H9 (cell line): ENCODE data around the gene KLHL1. TPM values are rescaled to one million over a fixed set of nuclear protein-coding genes. Genes with fewer than 3 reads are reported as not detected.

Source experiments
- DNase-seq: peaks from one replicate; pipeline ENCODE4 v3.0.0-alpha.2; 2017
- H2AFZ ChIP-seq: one replicate; pipeline ENCODE4 v1.6.1; 2013; ENCODE audit warnings: mild to moderate bottlenecking, low read length, control low read depth, moderate library complexity
- H2AK5ac ChIP-seq: 2 replicates; pipeline ENCODE4 v1.6.1; 2013; ENCODE audit warnings: low read length, control low read depth, mixed read lengths; ENCODE audit not compliant: insufficient read length
- H2BK120ac ChIP-seq: one replicate; pipeline ENCODE4 v1.6.1; 2013; ENCODE audit warnings: low read depth, mild to moderate bottlenecking, low read length, control low read depth, inconsistent platforms; ENCODE audit not compliant: poor library complexity, severe bottlenecking
- H2BK12ac ChIP-seq: 2 replicates; pipeline ENCODE4 v1.6.1; 2013; ENCODE audit warnings: low read length, control low read depth, mixed read lengths, low read depth; ENCODE audit not compliant: insufficient read length
- H2BK15ac ChIP-seq: 2 replicates; pipeline ENCODE4 v1.6.1; 2013; ENCODE audit warnings: low read depth, low read length, control low read depth
- H2BK20ac ChIP-seq: one replicate; pipeline ENCODE4 v1.6.1; 2013; ENCODE audit warnings: low read depth, mild to moderate bottlenecking, low read length, control low read depth, inconsistent platforms; ENCODE audit not compliant: poor library complexity, severe bottlenecking
- H2BK5ac ChIP-seq: 2 replicates; pipeline ENCODE4 v1.6.1; 2013; ENCODE audit warnings: low read length, control low read depth, mixed read lengths; ENCODE audit not compliant: insufficient read length
- H3K14ac ChIP-seq: 2 replicates; pipeline ENCODE4 v1.6.1; 2013; ENCODE audit warnings: low read length, control low read depth; ENCODE audit not compliant: insufficient read depth
- H3K18ac ChIP-seq: 2 replicates; pipeline ENCODE4 v1.6.1; 2013; ENCODE audit warnings: low read depth, mild to moderate bottlenecking, mixed read lengths, low read length, control low read depth; ENCODE audit not compliant: insufficient read length
- H3K23ac ChIP-seq: 2 replicates; pipeline ENCODE4 v1.6.1; 2013; ENCODE audit warnings: low read length, control low read depth, mixed read lengths, low read depth; ENCODE audit not compliant: insufficient read length
- H3K23me2 ChIP-seq: 2 replicates; pipeline ENCODE4 v1.6.1; 2013; ENCODE audit warnings: low read depth, mild to moderate bottlenecking, mixed read lengths, low read length, control low read depth; ENCODE audit not compliant: insufficient read length, poor library complexity, severe bottlenecking
- H3K27ac ChIP-seq: 2 replicates; pipeline ENCODE4 v1.5.1; 2013; ENCODE audit warnings: low read length, control low read depth, mixed read lengths, low read depth; ENCODE audit not compliant: insufficient read length
- H3K27me3 ChIP-seq: 2 replicates; pipeline ENCODE4 v1.6.1; 2013; ENCODE audit warnings: low read length, control low read depth, inconsistent platforms; ENCODE audit not compliant: insufficient read depth
- H3K4ac ChIP-seq: 2 replicates; pipeline ENCODE4 v1.6.1; 2013; ENCODE audit warnings: low read depth, mild to moderate bottlenecking, control low read depth, inconsistent platforms, low read length, moderate library complexity
- H3K4me1 ChIP-seq: 2 replicates; pipeline ENCODE4 v1.6.1; 2013; ENCODE audit warnings: low read length, control low read depth, inconsistent platforms; ENCODE audit not compliant: insufficient read depth
- H3K4me2 ChIP-seq: 2 replicates; pipeline ENCODE4 v1.6.1; 2013; ENCODE audit warnings: low read length, control low read depth, mixed read lengths; ENCODE audit not compliant: insufficient read length, insufficient read depth
- H3K56ac ChIP-seq: 2 replicates; pipeline ENCODE4 v1.6.1; 2013; ENCODE audit warnings: low read depth, mild to moderate bottlenecking, mixed read lengths, low read length, control low read depth; ENCODE audit not compliant: insufficient read length
- H3K79me1 ChIP-seq: 2 replicates; pipeline ENCODE4 v1.6.1; 2013; ENCODE audit warnings: low read depth, mild to moderate bottlenecking, moderate library complexity, low read length, control low read depth, inconsistent platforms; ENCODE audit not compliant: insufficient read depth, poor library complexity, severe bottlenecking
- H3K79me2 ChIP-seq: 2 replicates; pipeline ENCODE4 v1.6.1; 2013; ENCODE audit warnings: low read length, control low read depth, inconsistent platforms; ENCODE audit not compliant: insufficient read depth
- H3K9ac ChIP-seq: 2 replicates; pipeline ENCODE4 v1.6.1; 2013; ENCODE audit warnings: low read length, control low read depth, mixed read lengths; ENCODE audit not compliant: insufficient read length; ENCODE audit errors: extremely low read depth
- H3K9me3 ChIP-seq: one replicate; pipeline ENCODE4 v1.6.1; 2013; ENCODE audit warnings: low read depth, low read length, inconsistent platforms; ENCODE audit not compliant: control insufficient read depth
- H3T11ph ChIP-seq: one replicate; pipeline ENCODE4 v1.6.1; 2013; ENCODE audit warnings: mild to moderate bottlenecking, low read length, control low read depth, inconsistent platforms
- H4K20me1 ChIP-seq: one replicate; pipeline ENCODE4 v1.6.1; 2013; ENCODE audit not compliant: control insufficient read depth, insufficient read length, insufficient read depth
- H4K5ac ChIP-seq: 2 replicates; pipeline ENCODE4 v1.6.1; 2013; ENCODE audit warnings: low read depth, mild to moderate bottlenecking, mixed read lengths, low read length, control low read depth; ENCODE audit not compliant: insufficient read length
- H4K8ac ChIP-seq: replicated peaks from 2 replicates; pipeline ENCODE4 v1.6.1; 2013; ENCODE audit warnings: low read length, control low read depth, mixed read lengths, low read depth; ENCODE audit not compliant: insufficient read length
- H4K91ac ChIP-seq: 2 replicates; pipeline ENCODE4 v1.6.1; 2013; ENCODE audit warnings: low read depth, mild to moderate bottlenecking, moderate library complexity, mixed read lengths, low read length, control low read depth; ENCODE audit not compliant: insufficient read length
- H3K27ac Mint-ChIP-seq, 3 experiments: 2 replicates in 2 of 3; 3 replicates in 1 of 3; pipeline ENCODE4 v1.8.0; 2020 to 2021; ENCODE audit warnings: mixed read lengths in 3 of 3, mild to moderate bottlenecking in 1 of 3, moderate library complexity in 1 of 3
- H3K27me3 Mint-ChIP-seq: 2 replicates; pipeline ENCODE4 v1.8.0; 2021; ENCODE audit warnings: low read depth, mild to moderate bottlenecking, moderate library complexity, mixed read lengths
- H3K36me3 Mint-ChIP-seq, 3 experiments: 2 replicates in 2 of 3; 3 replicates in 1 of 3; pipeline ENCODE4 v1.8.0; 2020 to 2021; ENCODE audit warnings: low read depth in 3 of 3, mixed read lengths in 3 of 3; ENCODE audit not compliant: insufficient read depth in 1 of 3
- H3K4me1 Mint-ChIP-seq, 2 experiments: 2 replicates each; pipeline ENCODE4 v1.8.0; 2020; ENCODE audit warnings: mixed read lengths in 2 of 2
- H3K4me3 Mint-ChIP-seq, 2 experiments: 2 replicates in 1 of 2; 3 replicates in 1 of 2; pipeline ENCODE4 v1.8.0; 2020 to 2021; ENCODE audit warnings: mild to moderate bottlenecking in 2 of 2, mixed read lengths in 2 of 2, moderate library complexity in 1 of 2
- H3K9me3 Mint-ChIP-seq, 2 experiments: 2 replicates in 1 of 2; 3 replicates in 1 of 2; pipeline ENCODE4 v1.8.0; 2020; ENCODE audit warnings: mild to moderate bottlenecking in 2 of 2, mixed read lengths in 2 of 2, moderate library complexity in 1 of 2
- WGBS: extraction: QIAGEN DNeasy Blood & Tissue Kit; methylation state at CpG from one replicate; pipeline ENCODE4 v1.1.7; 2013; ENCODE audit warnings: missing lambda C conversion rate, low lambda C conversion rate, mixed read lengths; ENCODE audit not compliant: insufficient read length; ENCODE audit errors: extremely low coverage; 5-methylcytosine and 5-hydroxymethylcytosine counted together
- total RNA-seq: library from RNA; stranded (reverse); gene quantifications from 2 replicates; pipeline ENCODE4 v1.2.1, GENCODE V29; 2021
- TF ChIP-seq, protein P1 (sequence below): fragments of 200-600 bp; sonication (generic); conservative IDR thresholded peaks from 3 replicates; pipeline ENCODE4 v1.8.0; 2021; ENCODE audit warnings: antibody characterized with exemption, mild to moderate bottlenecking

KLHL1 gene
- total RNA-seq, 1 experiment from 2014 or later, result not detected

GRCh38 chr13:69975496-69975895, 132.8 kb downstream of the KLHL1 start:
- H4K91ac ChIP-seq, result no peak overlapping the region
- no peaks in the 10 kb centered on the region for H3K9me3 ChIP-seq
- H3T11ph ChIP-seq, result no peak overlapping the region
- no peak for DNase-seq
- H2BK15ac ChIP-seq, result no peak overlapping the region
- no peak overlapping the region for H3K14ac ChIP-seq
- no peak overlapping the region for H3K27ac ChIP-seq
- H3K79me2 ChIP-seq, result no peaks in the 10 kb centered on the region
- no CpG with 5 or more reads among the region's 2 CpGs for WGBS
- H2BK5ac ChIP-seq, result no peak overlapping the region
- H3K9me3 Mint-ChIP-seq, result no peaks in the 10 kb centered on the region
- no peak overlapping the region for H3K23ac ChIP-seq
- H3K79me1 ChIP-seq, result no peaks in the 10 kb centered on the region
- H3K4me3 Mint-ChIP-seq, result no peak overlapping the region
- no peaks in the 10 kb centered on the region for H3K27me3 Mint-ChIP-seq
- no peak overlapping the region for H3K27ac Mint-ChIP-seq
- peaks cover 2 to 3% of the 10 kb centered on the region in 2 experiments; a peak in 3 of 4 replicates for H3K4me1 Mint-ChIP-seq
- no peaks in the 10 kb centered on the region for H4K20me1 ChIP-seq
- no peaks in the 10 kb centered on the region for H3K27me3 ChIP-seq
- no peak overlapping the region for H4K8ac ChIP-seq
- H3K23me2 ChIP-seq, result no peaks in the 10 kb centered on the region
- no peak overlapping the region for H3K4ac ChIP-seq
- no peak overlapping the region for H2AK5ac ChIP-seq
- no peak overlapping the region for H2BK120ac ChIP-seq
- no peak overlapping the region for H3K56ac ChIP-seq
- no peak overlapping the region for H2BK20ac ChIP-seq
- TF ChIP-seq, protein P1, sequence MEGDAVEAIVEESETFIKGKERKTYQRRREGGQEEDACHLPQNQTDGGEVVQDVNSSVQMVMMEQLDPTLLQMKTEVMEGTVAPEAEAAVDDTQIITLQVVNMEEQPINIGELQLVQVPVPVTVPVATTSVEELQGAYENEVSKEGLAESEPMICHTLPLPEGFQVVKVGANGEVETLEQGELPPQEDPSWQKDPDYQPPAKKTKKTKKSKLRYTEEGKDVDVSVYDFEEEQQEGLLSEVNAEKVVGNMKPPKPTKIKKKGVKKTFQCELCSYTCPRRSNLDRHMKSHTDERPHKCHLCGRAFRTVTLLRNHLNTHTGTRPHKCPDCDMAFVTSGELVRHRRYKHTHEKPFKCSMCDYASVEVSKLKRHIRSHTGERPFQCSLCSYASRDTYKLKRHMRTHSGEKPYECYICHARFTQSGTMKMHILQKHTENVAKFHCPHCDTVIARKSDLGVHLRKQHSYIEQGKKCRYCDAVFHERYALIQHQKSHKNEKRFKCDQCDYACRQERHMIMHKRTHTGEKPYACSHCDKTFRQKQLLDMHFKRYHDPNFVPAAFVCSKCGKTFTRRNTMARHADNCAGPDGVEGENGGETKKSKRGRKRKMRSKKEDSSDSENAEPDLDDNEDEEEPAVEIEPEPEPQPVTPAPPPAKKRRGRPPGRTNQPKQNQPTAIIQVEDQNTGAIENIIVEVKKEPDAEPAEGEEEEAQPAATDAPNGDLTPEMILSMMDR, result no peak
- no peak overlapping the region for H2AFZ ChIP-seq
- H3K36me3 Mint-ChIP-seq, result no peaks in the 10 kb centered on the region
- no peak overlapping the region for H3K9ac ChIP-seq
- H3K18ac ChIP-seq, result no peak overlapping the region
- H3K4me2 ChIP-seq, result no peak overlapping the region
- no peak overlapping the region for H2BK12ac ChIP-seq
- H4K5ac ChIP-seq, result no peak overlapping the region
- peaks cover 2% of the 10 kb centered on the region; the same call in 1 of the 2 replicates for H3K4me1 ChIP-seq
